Measurements from ENCODE around the gene ICAM1.
"Not testable (repeated sequence)": the region's sequence is repeated elsewhere in the genome, so short reads cannot be mapped to it uniquely, and the experiment has no call there.

ICAM1 gene

GRCh38 chr19:10278935-10279334 is 8.0 kb downstream of the ICAM1 start:
- DNase-seq = no peak

- DNase-seq = no peak
Observed at GRCh38 chr19:10279737-10280442, 9.0 kb downstream of the ICAM1 start.

GRCh38 chr19:10282043-10282442 is 11.1 kb downstream of the ICAM1 start:
- DNase-seq = not testable (repeated sequence)

GRCh38 chr19:10283301-10284064 is 12.6 kb downstream of the ICAM1 start:
- DNase-seq = no peak

- no peak for DNase-seq
Observed at GRCh38 chr19:10284065-10284959, 13.4 kb downstream of the ICAM1 start.

GRCh38 chr19:10284960-10285278 is 14.0 kb downstream of the ICAM1 start:
- DNase-seq = no peak

- DNase-seq = no peak
Observed at GRCh38 chr19:10285393-10285792, 14.5 kb downstream of the ICAM1 start.

GRCh38 chr19:10286803-10287737 is 16.1 kb downstream of the ICAM1 start, which contains the start of gene ICAM4:
Gene ICAM4 (plus strand): TSS chr19:10286955. CDS start chr19:10287013, 58 bp downstream.
- DNase-seq = no peak

GRCh38 chr19:10288662-10289166 is 17.8 kb downstream of the ICAM1 start:
- DNase-seq = no peak

GRCh38 chr19:10289167-10289835 is 18.4 kb downstream of the ICAM1 start:
- peak; percentile 52 for DNase-seq

GRCh38 chr19:10289836-10290356 is 19.0 kb downstream of the ICAM1 start, which contains the start of gene ICAM5:
Gene ICAM5 (plus strand): TSS chr19:10289952. CDS start chr19:10290044, 92 bp downstream.
- DNase-seq = no peak

- DNase-seq = no peak
Observed at GRCh38 chr19:10290357-10290875, 19.5 kb downstream of the ICAM1 start.

GRCh38 chr19:10290876-10291553 is 20.1 kb downstream of the ICAM1 start:
- DNase-seq = no peak

GRCh38 chr19:10291554-10292205 is 20.8 kb downstream of the ICAM1 start:
- no peak for DNase-seq

- DNase-seq = no peak
Observed at GRCh38 chr19:10292206-10292788, 21.4 kb downstream of the ICAM1 start.

- no peak for DNase-seq
Observed at GRCh38 chr19:10292789-10293636, 22.1 kb downstream of the ICAM1 start.

GRCh38 chr19:10293637-10294367 is 22.9 kb downstream of the ICAM1 start:
- DNase-seq = no peak

- DNase-seq = no peak
Observed at GRCh38 chr19:10294368-10294697, 23.4 kb downstream of the ICAM1 start.
